IMR-90 (cell line): ENCODE data around the gene DLK2.
"Not testable (repeated sequence)": the region's sequence is repeated elsewhere in the genome, so short reads cannot be mapped to it uniquely, and the experiment has no call there.

Experiments
- CEBPB ChIP-seq: IDR thresholded peaks from 2 replicates; pipeline ENCODE4 v1.6.1; 2012; ENCODE audit warnings: low read depth, low read length, improper control_type of control experiment
- CTCF ChIP-seq: conservative IDR thresholded peaks from 2 replicates; pipeline ENCODE4 v1.5.1; 2012; ENCODE audit warnings: mild to moderate bottlenecking, low read depth, low read length, improper control_type of control experiment
- ELK1 ChIP-seq: fragments of 150-350 bp; IDR thresholded peaks from 2 replicates; pipeline ENCODE4 v1.6.1; 2016; ENCODE audit warnings: low read depth, mild to moderate bottlenecking, low read length, moderate library complexity, borderline replicate concordance
- MAFK ChIP-seq: IDR thresholded peaks from 2 replicates; pipeline ENCODE4 v1.6.1; 2012; ENCODE audit warnings: low read depth, low read length, improper control_type of control experiment
- POLR2A ChIP-seq: IDR thresholded peaks from 2 replicates; pipeline ENCODE4 v1.6.1; 2012; ENCODE audit warnings: mild to moderate bottlenecking, low read depth, low read length
- RAD21 ChIP-seq: IDR thresholded peaks from 2 replicates; pipeline ENCODE4 v1.6.1; 2012; ENCODE audit warnings: low read length, improper control_type of control experiment
- USF2 ChIP-seq: fragments of 150-350 bp; IDR thresholded peaks from 2 replicates; pipeline ENCODE4 v1.6.1; 2017; ENCODE audit warnings: mild to moderate bottlenecking, antibody characterized with exemption, low read length, low read depth

- not testable (repeated sequence) for TF ChIP-seq CTCF, POLR2A, MAFK, ELK1, USF2, CEBPB, RAD21
Measured at GRCh38 chr6:43458154-43458553, 2.8 kb upstream of the DLK2 start.
